A549 treated with GW870086 at 1 μM for 4 hours (cell line): Measurements from ENCODE around the gene MS4A13. TPM values are rescaled to one million over a fixed set of nuclear protein-coding genes. Genes with fewer than 3 reads are reported as not detected.

Source experiments
- total RNA-seq: library from RNA; stranded (reverse); fragments of 200-300 nt; extraction: Qiagen RNA extraction; gene quantifications from 5 replicates; pipeline ENCODE4 v1.2.3, GENCODE V29; 2022; ENCODE audit warnings: low read depth

MS4A13 gene
- total RNA-seq: not detected in 5 replicates

GRCh38 chr11:60515144-60515855 lies at the start of gene MS4A13:
TSS of gene MS4A13 (plus strand) at chr11:60515392. CDS start at chr11:60518084, 2,692 bp downstream.

GRCh38 chr11:60492488-60493009 lies 22.6 kb upstream of the MS4A13 start, which contains the start of gene MS4A12:
TSS of gene MS4A12 (plus strand) at chr11:60492778. CDS start at chr11:60497319, 4,541 bp downstream.

Other genes starting within 250 kb of the MS4A13 start
- gene MS4A4A, start 234.7 kb upstream of the MS4A13 start, total RNA-seq: not detected in 5 replicates
- not detected in 5 replicates for gene MS4A6E, start 188.1 kb upstream of the MS4A13 start, total RNA-seq
- gene MS4A7, start 136.9 kb upstream of the MS4A13 start, total RNA-seq: not detected in 5 replicates
- gene MS4A14, start 118.9 kb upstream of the MS4A13 start, total RNA-seq: not detected in 5 replicates
- not detected in 5 replicates for gene MS4A5, start 85.8 kb upstream of the MS4A13 start, total RNA-seq
- gene MS4A1, start 59.5 kb upstream of the MS4A13 start, total RNA-seq: not detected in 5 replicates
- gene MS4A12, start 22.6 kb upstream of the MS4A13 start, total RNA-seq: not detected in 5 replicates
- gene MS4A8, start 184.2 kb downstream of the MS4A13 start, total RNA-seq: not detected in 5 replicates
- not detected in 5 replicates for gene MS4A18, start 209.3 kb downstream of the MS4A13 start, total RNA-seq
- not detected in 5 replicates for gene MS4A15, start 241.5 kb downstream of the MS4A13 start, total RNA-seq